Caki2 (cell line): ENCODE measurements around the gene EVL. TPM values are rescaled to one million over a fixed set of nuclear protein-coding genes. Genes with fewer than 3 reads are reported as not detected.

Source experiments
- DNase-seq: peaks from one replicate; pipeline ENCODE4 v3.0.0-alpha.2; 2015; ENCODE audit warnings: low read depth
- in situ Hi-C: cut with HindIII; loops from 2 replicates; pipeline ENCODE4 v1.10.0; 2016; ENCODE audit warnings: low sequenced_read_pairs, low pct_unique_long_range_greater_than_20kb, mixed read lengths
- total RNA-seq: library from RNA; depleted of rRNA; stranded (reverse); fragments of >200 nt; shearing (Covaris generic); gene quantifications from 2 replicates; pipeline ENCODE4 v1.2.3, GENCODE V29; 2014; ENCODE audit warnings: low replicate concordance

The EVL gene
- total RNA-seq, 1 experiment from 2014 or later: 2.1 TPM

DNA sequence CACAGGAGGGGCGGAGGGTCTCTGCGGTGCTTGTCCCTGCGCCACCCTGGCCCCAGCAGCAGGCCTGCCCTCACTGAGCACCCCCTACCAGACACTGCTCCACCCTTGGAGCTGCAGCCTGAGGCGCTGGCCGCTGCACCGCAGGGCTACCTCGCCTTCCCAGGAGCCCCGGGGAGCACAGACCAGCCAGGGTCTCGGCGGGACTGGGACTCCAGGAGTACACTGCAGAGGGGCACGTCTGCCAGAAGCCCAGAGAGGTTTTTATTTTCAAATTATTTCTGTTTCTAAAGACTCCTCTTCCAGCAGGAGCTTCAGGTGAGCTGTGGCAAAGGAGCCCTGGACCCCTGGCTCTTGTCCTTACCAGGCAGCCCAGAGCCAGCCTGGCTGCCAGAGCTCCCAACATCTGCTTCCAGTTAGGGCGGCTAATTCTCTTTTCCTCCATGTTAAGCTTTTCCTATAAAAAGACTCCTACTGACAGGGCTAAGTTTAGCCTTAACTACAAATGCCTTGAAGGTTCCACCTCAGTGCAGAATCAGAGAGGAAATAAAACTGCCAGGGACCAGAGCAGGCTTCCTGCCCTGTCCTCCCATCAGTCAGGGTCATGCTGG lies 67.8 kb downstream of the EVL start:
- DNase-seq: no peak
- in situ Hi-C loops: no loop called here

DNA sequence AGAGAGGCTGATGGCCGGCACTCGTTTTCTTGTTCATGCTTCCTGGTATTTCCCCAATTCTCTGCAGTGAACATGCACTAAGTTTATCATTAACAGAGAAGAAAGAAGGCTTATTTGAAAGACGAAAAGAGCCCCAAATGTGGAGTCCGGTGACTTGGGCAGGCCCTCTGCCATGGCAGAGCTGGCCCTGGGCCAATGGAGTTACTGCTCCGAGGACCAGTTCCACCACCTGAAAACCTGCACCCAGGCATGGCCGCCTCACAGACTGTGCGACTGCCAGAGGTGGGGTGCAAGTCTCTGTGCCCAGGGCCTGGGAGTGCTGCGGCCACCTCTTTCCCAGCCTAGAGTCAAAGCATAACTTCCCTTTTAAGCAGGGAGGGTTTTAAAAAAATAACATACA lies 69.4 kb downstream of the EVL start:
- in situ Hi-C loops: no loop called here
- no peak for DNase-seq

DNA sequence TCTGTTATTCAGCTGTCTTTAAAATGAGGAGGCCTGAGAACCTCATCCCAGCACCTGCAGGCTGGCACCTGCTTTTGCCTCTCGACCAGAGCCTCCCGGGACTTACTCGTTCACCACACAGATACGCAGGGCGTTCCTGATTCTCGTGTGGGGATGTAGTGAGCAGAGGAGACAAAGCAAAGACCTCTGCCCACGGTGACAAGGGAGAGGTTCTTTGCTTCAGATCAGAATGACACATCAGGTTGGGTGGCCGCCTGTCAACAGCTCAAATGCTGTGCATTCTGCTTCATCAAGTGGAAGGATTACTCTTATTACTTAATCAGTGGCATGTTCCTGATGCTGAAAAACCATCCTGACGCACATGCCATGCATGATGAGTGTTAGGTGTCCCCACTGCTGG lies 69.9 kb downstream of the EVL start:
- in situ Hi-C loops: no loop called here
- DNase-seq: no peak

DNA sequence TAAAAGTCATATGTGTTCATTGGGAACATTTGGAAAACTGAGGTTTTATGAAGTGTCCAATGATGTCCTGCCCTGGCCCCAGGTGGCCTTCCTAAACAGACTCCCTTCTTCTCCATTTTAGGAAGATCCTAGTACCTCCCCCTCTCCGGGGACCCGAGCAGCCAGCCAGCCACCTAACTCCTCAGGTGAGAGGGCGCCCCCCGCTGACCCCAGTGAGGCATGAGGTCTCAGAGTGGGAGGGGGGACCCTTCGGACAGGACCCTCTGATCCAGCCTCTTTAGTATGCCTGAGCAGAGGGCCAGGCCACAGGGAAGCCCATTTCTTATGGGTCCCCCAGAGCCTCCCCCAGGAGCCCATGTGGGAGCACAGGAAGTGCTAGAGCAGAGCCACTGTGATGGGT lies 70.6 kb downstream of the EVL start:
- DNase-seq: no peak
- in situ Hi-C loops: no loop called here

DNA sequence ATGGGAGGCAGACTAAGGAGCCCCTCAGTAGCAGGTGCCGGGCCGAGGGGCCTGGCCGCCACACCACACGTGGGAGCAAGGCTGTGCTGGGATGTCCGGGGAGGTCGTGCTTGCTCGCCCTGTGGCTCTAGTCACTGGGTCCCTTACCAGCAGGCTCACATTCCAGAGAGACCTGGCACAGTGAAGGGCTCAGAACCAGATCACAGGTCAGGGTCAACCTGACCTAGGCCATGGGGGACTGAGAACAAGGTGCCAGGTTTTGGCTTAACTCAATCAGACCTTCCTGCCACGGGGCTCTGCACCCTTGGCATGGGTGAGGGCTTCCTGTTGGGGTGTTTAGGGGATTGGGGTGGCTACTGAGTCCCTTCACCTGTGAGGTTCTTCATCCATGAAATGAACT lies 72.0 kb downstream of the EVL start:
- DNase-seq: no peak
- in situ Hi-C loops: no loop called here

GRCh38 chr14:100138082-100138787 lies 73.0 kb downstream of the EVL start:
- in situ Hi-C loops: no loop called here
- DNase-seq: no peak

DNA sequence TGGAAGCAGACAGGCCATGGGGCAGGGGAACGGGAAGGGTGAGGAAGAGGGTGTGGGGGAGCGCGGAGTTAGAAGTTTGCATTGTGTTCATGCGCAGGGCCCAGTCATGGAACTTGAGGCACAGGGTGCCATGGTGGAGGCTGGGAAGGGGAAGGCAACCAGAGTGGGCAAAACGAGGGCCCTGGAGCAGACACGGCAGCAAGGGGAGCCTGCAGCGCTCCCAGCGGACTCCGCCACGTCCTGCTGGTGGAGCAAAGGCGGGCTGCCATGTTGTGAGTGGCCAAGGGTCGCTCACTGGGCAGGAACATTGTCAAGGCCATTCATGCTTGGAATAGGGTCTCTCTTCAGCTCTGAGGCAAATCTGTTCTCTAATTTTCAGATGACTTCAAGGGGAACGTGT lies 73.7 kb downstream of the EVL start:
- in situ Hi-C loops: no loop called here
- no peak for DNase-seq

- in situ Hi-C loops: no loop called here
- no peak for DNase-seq
These were observed 75.3 kb downstream of the EVL start for GRCh38 chr14:100140452-100141078.

DNA sequence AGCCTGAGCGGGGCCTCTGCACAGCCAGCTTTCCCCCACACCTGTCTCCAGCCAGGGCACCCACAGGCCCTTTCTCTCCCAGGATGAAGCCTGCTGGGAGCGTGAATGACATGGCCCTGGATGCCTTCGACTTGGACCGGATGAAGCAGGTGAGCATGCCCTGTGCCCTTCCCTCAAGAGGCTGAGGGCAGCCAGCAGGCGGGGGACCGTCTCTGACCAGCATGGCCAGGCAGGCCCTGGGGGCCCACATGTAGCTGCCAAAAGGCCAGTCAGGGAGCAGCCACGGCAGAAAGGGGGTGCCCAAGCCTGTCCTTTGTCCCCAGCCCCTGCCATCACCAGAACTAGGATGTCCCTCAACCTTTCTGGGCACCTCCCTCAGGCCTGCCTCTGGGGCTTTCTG lies 75.9 kb downstream of the EVL start:
- in situ Hi-C loops: no loop called here

DNA sequence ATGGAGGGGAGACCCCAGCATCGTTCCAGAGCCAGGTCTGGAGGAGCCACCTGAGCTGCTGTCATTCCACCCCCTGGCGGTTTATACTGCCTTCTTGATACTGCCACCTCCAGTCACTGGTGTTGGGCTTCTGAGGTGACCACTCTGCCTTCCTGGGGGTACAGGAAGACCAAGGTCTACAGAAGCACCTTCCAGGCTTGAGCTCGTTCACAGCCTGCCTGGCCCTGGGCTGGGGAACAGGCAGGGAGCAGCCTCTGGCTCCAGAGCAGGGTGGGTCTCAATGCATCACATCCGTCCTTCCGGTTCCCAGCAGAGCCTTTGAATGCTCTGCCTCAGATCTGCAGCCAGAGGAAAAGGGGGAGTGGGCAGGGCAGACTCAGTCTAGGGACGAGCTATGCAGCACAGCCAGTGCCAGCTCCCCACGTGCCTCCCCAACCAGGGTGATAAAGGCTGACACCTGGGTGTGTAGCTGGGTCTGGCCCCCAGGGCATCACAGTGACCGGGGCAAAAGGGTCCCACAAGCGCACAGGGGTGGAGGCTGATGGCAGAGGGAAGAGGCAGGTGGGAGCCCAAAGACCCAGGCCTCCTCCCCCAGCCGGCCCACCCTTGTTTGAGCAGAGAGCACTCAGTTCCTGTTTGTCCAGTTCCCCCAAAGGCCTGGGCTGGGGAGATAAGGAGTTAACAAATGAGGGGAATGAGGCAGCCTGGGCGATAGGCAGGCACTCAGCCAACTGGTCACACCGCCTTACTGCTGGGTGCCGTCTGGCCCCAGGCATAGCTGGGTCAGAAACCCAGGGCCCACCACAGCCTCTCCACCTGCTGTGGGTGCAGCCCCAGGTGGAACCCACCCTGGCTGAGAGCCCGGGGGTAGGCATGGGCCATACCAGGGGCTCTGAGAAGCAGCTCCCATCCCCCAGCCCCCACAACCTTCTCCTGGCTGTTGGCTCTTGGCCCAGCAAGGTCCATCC lies 77.1 kb downstream of the EVL start:
- in situ Hi-C loops: no loop called here
- DNase-seq: no peak

More for the DNA sequence above, 75.9 kb downstream of the EVL start:
- no peak for DNase-seq

- in situ Hi-C loops: no loop called here
- no peak for DNase-seq
These were observed 78.3 kb downstream of the EVL start for GRCh38 chr14:100143523-100143922.

- no peak for DNase-seq
- in situ Hi-C loops: no loop called here
These were observed 78.7 kb downstream of the EVL start for GRCh38 chr14:100143934-100144333.

- no peak for DNase-seq
- in situ Hi-C loops: no loop called here
These were observed 79.4 kb downstream of the EVL start for GRCh38 chr14:100144645-100144995.

GRCh38 chr14:100144996-100145646 lies 79.9 kb downstream of the EVL start:
- in situ Hi-C loops: no loop called here
- no peak for DNase-seq

- in situ Hi-C loops: no loop called here
- DNase-seq: no peak
These were observed 80.7 kb downstream of the EVL start for GRCh38 chr14:100145682-100146464.

- in situ Hi-C loops: no loop called here
- DNase-seq: no peak
These were observed 81.4 kb downstream of the EVL start for GRCh38 chr14:100146531-100147091.

- DNase-seq: no peak
- in situ Hi-C loops: no loop called here
These were observed 82.0 kb downstream of the EVL start for GRCh38 chr14:100147181-100147631.
